WTC11 (cell line): ENCODE measurements around the gene FFAR1.

Source experiments
- ATF2 ChIP-seq: sonication (generic); formaldehyde crosslinking; IDR thresholded peaks from 2 replicates; pipeline ENCODE4 v1.8.1; 2022; ENCODE audit warnings: low read depth, missing genetic modification reagents, borderline replicate concordance
- ATF3 ChIP-seq: sonication (generic); formaldehyde crosslinking; conservative IDR thresholded peaks from 2 replicates; pipeline ENCODE4 v1.8.1; 2022; ENCODE audit warnings: mild to moderate bottlenecking, missing genetic modification reagents
- CBFB ChIP-seq: sonication (generic); formaldehyde crosslinking; IDR thresholded peaks from 2 replicates; pipeline ENCODE4 v1.8.1; 2022; ENCODE audit warnings: mild to moderate bottlenecking, low read depth, missing genetic modification reagents
- CTCF ChIP-seq: fragments of 200-600 bp; IDR thresholded peaks from 2 replicates; pipeline ENCODE4 v1.8.0; 2022; ENCODE audit warnings: antibody characterized with exemption
- ELF4 ChIP-seq: sonication (generic); formaldehyde crosslinking; IDR thresholded peaks from 2 replicates; pipeline ENCODE4 v1.8.1; 2022; ENCODE audit warnings: low read depth, mild to moderate bottlenecking, moderate library complexity, missing genetic modification reagents
- HMGA2 ChIP-seq: fragments of 250-450 bp; sonication (Bioruptor Pico); IDR thresholded peaks from 2 replicates; pipeline ENCODE4 v1.4.0; 2021; ENCODE audit warnings: mild to moderate bottlenecking, moderate library complexity
- MAX ChIP-seq: sonication (generic); formaldehyde crosslinking; IDR thresholded peaks from 2 replicates; pipeline ENCODE4 v1.8.0; 2022; ENCODE audit warnings: mild to moderate bottlenecking, missing genetic modification reagents
- NFYB ChIP-seq: sonication (generic); formaldehyde crosslinking; conservative IDR thresholded peaks from 2 replicates; pipeline ENCODE4 v1.8.0; 2022; ENCODE audit warnings: low read depth, missing genetic modification reagents
- PREB ChIP-seq: sonication (generic); formaldehyde crosslinking; IDR thresholded peaks from 2 replicates; pipeline ENCODE4 v1.8.1; 2022; ENCODE audit warnings: mild to moderate bottlenecking, missing genetic modification reagents, moderate library complexity, borderline replicate concordance
- SP1 ChIP-seq: sonication (generic); formaldehyde crosslinking; conservative IDR thresholded peaks from 2 replicates; pipeline ENCODE4 v1.8.1; 2022; ENCODE audit warnings: missing genetic modification reagents

- TF ChIP-seq CTCF (no peak), MAX (CRISPR knock-in tag) (no peak), CBFB (CRISPR knock-in tag) (no peak), ELF4 (CRISPR knock-in tag) (no peak), SP1 (no peak), ATF2 (CRISPR knock-in tag) (no peak), NFYB (CRISPR knock-in tag) (no peak), HMGA2 (CRISPR knock-in tag) (no peak), ATF3 (CRISPR knock-in tag) (no peak), PREB (CRISPR knock-in tag) (no peak)
These were observed 32.3 kb downstream of the FFAR1 start for GRCh38 chr19:35379992-35380391.
